ENCODE measurements around the gene TBC1D3B.
"Not testable (repeated sequence)": the region's sequence is repeated elsewhere in the genome, so short reads cannot be mapped to it uniquely, and the experiment has no call there.

The TBC1D3B gene

GRCh38 chr17:36123431-36123830 lies 53.0 kb downstream of the TBC1D3B start:
- H3K4me3 ChIP-seq (ENCODE audit: control insufficient read depth, low read depth, low read length), result no peak overlapping the region
- no peak for TF ChIP-seq CTCF (conservative IDR thresholded peaks at IDR 0.05; ENCODE audit: control insufficient read depth, insufficient read depth, low read depth, low read length)
- no peak for DNase-seq (ENCODE audit: low read depth)

GRCh38 chr17:36121099-36121498 lies 55.3 kb downstream of the TBC1D3B start:
- not testable (repeated sequence) for H3K4me3 ChIP-seq (ENCODE audit: control insufficient read depth, low read depth, low read length); DNase-seq (ENCODE audit: low read depth)

- DNase-seq (ENCODE audit: low read depth), result no peak
- H3K4me3 ChIP-seq (ENCODE audit: control insufficient read depth, low read depth, low read length), result no peak overlapping the region
- TF ChIP-seq CTCF (conservative IDR thresholded peaks at IDR 0.05; ENCODE audit: control insufficient read depth, insufficient read depth, low read depth, low read length), result no peak
Measured at GRCh38 chr17:36120221-36120620, 56.2 kb downstream of the TBC1D3B start.

- no peak overlapping the region for H3K4me3 ChIP-seq (ENCODE audit: control insufficient read depth, low read depth, low read length)
- no peak for DNase-seq (ENCODE audit: low read depth)
- no peak for TF ChIP-seq CTCF (conservative IDR thresholded peaks at IDR 0.05; ENCODE audit: control insufficient read depth, insufficient read depth, low read depth, low read length)
Measured at GRCh38 chr17:36118477-36119353, 57.7 kb downstream of the TBC1D3B start.

- no peak for DNase-seq (ENCODE audit: low read depth)
- no peak for TF ChIP-seq CTCF (conservative IDR thresholded peaks at IDR 0.05; ENCODE audit: control insufficient read depth, insufficient read depth, low read depth, low read length)
- H3K4me3 ChIP-seq (ENCODE audit: control insufficient read depth, low read depth, low read length), result no peak overlapping the region
Measured at GRCh38 chr17:36117505-36118382, 58.7 kb downstream of the TBC1D3B start.

Measured in fibroblast of mammary gland (primary cell).